Ovary (tissue), 9 donors: ENCODE results near the gene CA10. TPM values are rescaled to one million over a fixed set of nuclear protein-coding genes. Genes with fewer than 3 reads are reported as not detected.

ENCODE experiments used
- DNase-seq, 5 donors: peaks; one replicate each; pipeline ENCODE4 v3.0.0-alpha.2; 2019 to 2020
- H3K27ac ChIP-seq, 2 donors: fragments of 200-600 bp; one replicate each; pipeline versions ENCODE4 v1.5.1 to v1.8.0; 2019 to 2022
- H3K27me3 ChIP-seq: fragments of 200-600 bp; one replicate; pipeline ENCODE4 v1.8.0; 2022
- H3K36me3 ChIP-seq: fragments of 200-600 bp; sonication (generic); one replicate; pipeline ENCODE4 v1.5.1; 2019
- H3K4me1 ChIP-seq: one replicate; pipeline ENCODE4 v1.8.1; 2013; ENCODE audit warnings: mild to moderate bottlenecking, moderate library complexity; ENCODE audit not compliant: insufficient read depth
- H3K4me3 ChIP-seq: fragments of 200-600 bp; sonication (generic); one replicate; pipeline ENCODE4 v1.5.1; 2017
- H3K9me3 ChIP-seq, 2 donors: fragments of 200-600 bp in 1 of 2; sonication (generic) in 1 of 2; one replicate each; pipeline versions ENCODE4 v1.5.1 to v1.8.1; 2013 to 2019; ENCODE audit warnings: mild to moderate bottlenecking in 1 of 2, moderate library complexity in 1 of 2
- CTCF ChIP-seq, 3 donors: fragments of 450-650 bp in 2 of 3; fragments of 200-600 bp in 1 of 3; IDR thresholded peaks; one replicate each; pipeline versions ENCODE4 v1.5.1 to v1.8.0; 2016 to 2022; ENCODE audit warnings: antibody characterized with exemption in 3 of 3, mild to moderate bottlenecking in 1 of 3
- EP300 ChIP-seq: sonication (generic); formaldehyde crosslinking; IDR thresholded peaks from one replicate; pipeline ENCODE4 v1.6.1; 2017; ENCODE audit warnings: antibody characterized with exemption
- POLR2A ChIP-seq: fragments of 450-650 bp; IDR thresholded peaks from one replicate; pipeline ENCODE4 v1.6.1; 2017; ENCODE audit warnings: antibody characterized with exemption, mild to moderate bottlenecking, moderate library complexity
- WGBS, 3 donors: extraction: QIAGEN DNeasy Blood & Tissue Kit in 1 of 3; methylation state at CpG; one replicate each; pipeline versions ENCODE4 v1.1.5 to v1.1.7; 2013 to 2017; 5-methylcytosine and 5-hydroxymethylcytosine counted together
- intact Hi-C, 4 donors: fragments of 100-400 bp; cut with DNase I; formaldehyde crosslinking; loops; one replicate each; pipeline versions ENCODE4 v1.11.0 to v1.15.1; 2022 to 2023
- polyA plus RNA-seq, 2 donors: library from polyadenylated mRNA; stranded (reverse); fragments of 200-250 nt in 1 of 2; fragments of 350-450 nt in 1 of 2; fragmentation: Illumina TruSeq in 1 of 2; extraction: RNeasy Lipid Tissue Mini Kit (QIAGEN cat#74804) in 1 of 2; gene quantifications; one replicate each; pipeline ENCODE4 v1.2.3, GENCODE V29; 2013 to 2014
- total RNA-seq, 7 donors: library from RNA; depleted of rRNA in 2 of 7; stranded (reverse); fragments of >200 nt in 2 of 7; fragmentation: NEBNext Ultra II Directional in 3 of 7; extraction: Animal tissue kit (Norgen Biotek cat#: 25700) in 3 of 7; gene quantifications; one replicate each; pipeline versions ENCODE4 v1.1.0 to v1.2.4, GENCODE V29; 2016 to 2023
- donor health status: DM: no; HTN: no; CAD: no; lungs with moderate emphysema.
- donor health status: DM: no; HTN: no; CAD: no.
- donor health status: Bipolar disorder and iron deficiency.
- donor health status: DM: yes; HTN: yes; CAD: no.
- donor health status: DM: no; HTN: no; CAD: no.
- donor health status: DM: yes; HTN: yes; CAD: no.

CA10 gene
- total and polyA plus RNA-seq, 9 donors = 0.34 to 4.3 (median 1.2) TPM; not detected in 2

GRCh38 chr17:51891936-51892335, 266.6 kb downstream of the CA10 start:
- Histone ChIP-seq H3K27me3 (no peaks in the 10 kb centered on the region), H3K9me3 (no peaks in the 10 kb centered on the region), H3K27ac (no peak overlapping the region), H3K4me1 (no peaks in the 10 kb centered on the region), H3K4me3 (no peak overlapping the region), H3K36me3 (no peaks in the 10 kb centered on the region)
- 90 to 96% (median 94%) methylated on average over 2 of the region's 2 CpGs for WGBS, 3 donors
- TF ChIP-seq EP300 = no peak
- no peak for TF ChIP-seq POLR2A
- no peak for TF ChIP-seq CTCF (IDR thresholded peaks at IDR 0.05)
- intact Hi-C loops = no loop called here
- DNase-seq = no peak

GRCh38 chr17:51890710-51891109, 267.8 kb downstream of the CA10 start:
- no peaks in the 10 kb centered on the region for H3K36me3 ChIP-seq
- H3K9me3 ChIP-seq = no peaks in the 10 kb centered on the region
- TF ChIP-seq POLR2A (no peak), CTCF (IDR thresholded peaks at IDR 0.05) (no peak), EP300 (no peak)
- 83 to 97% (median 92%) methylated on average over 1 of the region's 1 CpG for WGBS, 3 donors
- H3K27me3 ChIP-seq = no peaks in the 10 kb centered on the region
- intact Hi-C loops = no loop called here
- H3K4me3 ChIP-seq = no peak overlapping the region
- no peaks in the 10 kb centered on the region for H3K4me1 ChIP-seq
- DNase-seq = no peak
- no peak overlapping the region for H3K27ac ChIP-seq

- no peaks in the 10 kb centered on the region for H3K9me3 ChIP-seq
- TF ChIP-seq CTCF (IDR thresholded peaks at IDR 0.05) = no peak
- no peak for TF ChIP-seq EP300
- no peak for TF ChIP-seq POLR2A
- H3K4me3 ChIP-seq = no peak overlapping the region
- intact Hi-C loops = no loop called here
- 81 to 91% (median 86%) methylated on average over 2 of the region's 2 CpGs for WGBS, 3 donors
- no peaks in the 10 kb centered on the region for H3K36me3 ChIP-seq
- no peaks in the 10 kb centered on the region for H3K27me3 ChIP-seq
- H3K27ac ChIP-seq = no peak overlapping the region
- no peak for DNase-seq
- H3K4me1 ChIP-seq = no peaks in the 10 kb centered on the region
Measured at GRCh38 chr17:51888816-51889215, 269.7 kb downstream of the CA10 start.

GRCh38 chr17:51876986-51877385, 281.5 kb downstream of the CA10 start:
- DNase-seq = no peak
- no peaks in the 10 kb centered on the region for H3K36me3 ChIP-seq

More at GRCh38 chr17:51876986-51877385, 281.5 kb downstream of the CA10 start:
- H3K9me3 ChIP-seq = no peaks in the 10 kb centered on the region
- H3K4me1 ChIP-seq = no peaks in the 10 kb centered on the region
- no peak for TF ChIP-seq EP300
- no peak for TF ChIP-seq CTCF (IDR thresholded peaks at IDR 0.05)
- TF ChIP-seq POLR2A = no peak
- H3K4me3 ChIP-seq = no peak overlapping the region
- intact Hi-C loops = no loop called here
- H3K27me3 ChIP-seq = no peaks in the 10 kb centered on the region
- H3K27ac ChIP-seq = no peak overlapping the region
